NCI-H1436 (cell line): Measurements from ENCODE around the gene NCF1.
"Not testable (repeated sequence)": the region's sequence is repeated elsewhere in the genome, so short reads cannot be mapped to it uniquely, and the experiment has no call there.

Experiments used
- DNase-seq: peaks from one replicate; lab custom pipeline; 2025; lab: John Stamatoyannopoulos, UW

The NCF1 gene

DNA sequence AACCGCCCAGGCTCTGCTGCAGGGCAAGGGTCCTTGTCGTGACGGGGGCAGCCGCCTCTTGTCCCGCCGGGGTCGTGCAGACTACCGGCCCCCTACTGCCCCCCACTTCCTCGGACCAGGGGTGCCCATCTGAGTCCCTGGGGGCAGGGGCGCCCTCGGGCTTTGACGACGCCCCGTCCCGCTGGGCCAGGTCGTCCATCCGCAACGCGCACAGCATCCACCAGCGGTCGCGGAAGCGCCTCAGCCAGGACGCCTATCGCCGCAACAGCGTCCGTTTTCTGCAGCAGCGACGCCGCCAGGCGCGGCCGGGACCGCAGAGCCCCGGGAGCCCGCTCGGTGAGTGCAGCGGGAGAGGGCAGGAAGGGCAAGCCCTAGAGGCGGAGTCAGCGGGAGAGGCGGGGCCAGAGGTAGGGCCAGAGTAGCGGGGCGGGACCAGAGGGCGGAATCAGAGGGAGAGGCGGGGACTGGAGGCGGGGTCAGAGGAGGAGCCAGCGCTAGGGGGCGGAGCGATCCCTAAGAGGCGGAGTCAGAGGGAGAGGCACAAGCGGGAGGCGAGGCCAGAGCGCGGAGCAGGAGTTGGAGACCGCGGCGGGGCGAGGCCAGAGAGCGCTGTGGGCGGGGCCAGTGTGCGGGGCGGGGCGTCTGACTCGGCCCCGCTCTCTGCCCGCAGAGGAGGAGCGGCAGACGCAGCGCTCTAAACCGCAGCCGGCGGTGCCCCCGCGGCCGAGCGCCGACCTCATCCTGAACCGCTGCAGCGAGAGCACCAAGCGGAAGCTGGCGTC, 14.7 kb downstream of the NCF1 start:
- DNase-seq, result peak; percentile 70

DNA sequence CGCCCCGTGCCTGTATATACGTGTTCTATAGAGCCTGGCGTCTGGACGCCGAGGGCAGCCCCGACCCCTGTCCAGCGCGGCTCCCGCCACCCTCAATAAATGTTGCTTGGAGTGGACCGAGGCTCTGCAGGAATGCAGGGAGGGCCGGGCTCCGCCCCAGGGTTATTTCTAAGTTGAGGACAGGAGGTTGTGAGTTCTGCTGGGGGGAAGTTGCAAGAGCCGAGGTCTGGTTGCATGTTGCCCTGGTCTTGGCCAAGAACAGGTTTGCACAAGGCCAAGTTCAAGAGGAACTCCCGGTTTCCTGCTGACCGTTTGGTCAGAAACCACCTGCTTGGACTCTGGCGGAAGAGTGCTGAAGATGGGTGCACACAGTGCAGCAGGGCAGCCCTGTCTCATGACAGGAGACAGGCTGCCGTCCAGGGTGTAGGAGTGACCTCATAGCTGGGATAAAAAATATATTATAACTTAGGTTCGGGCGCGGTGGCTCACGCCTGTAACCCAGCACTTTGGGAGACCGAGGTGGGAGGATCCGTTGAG, 15.5 kb downstream of the NCF1 start:
- DNase-seq, result not testable (repeated sequence)

DNA sequence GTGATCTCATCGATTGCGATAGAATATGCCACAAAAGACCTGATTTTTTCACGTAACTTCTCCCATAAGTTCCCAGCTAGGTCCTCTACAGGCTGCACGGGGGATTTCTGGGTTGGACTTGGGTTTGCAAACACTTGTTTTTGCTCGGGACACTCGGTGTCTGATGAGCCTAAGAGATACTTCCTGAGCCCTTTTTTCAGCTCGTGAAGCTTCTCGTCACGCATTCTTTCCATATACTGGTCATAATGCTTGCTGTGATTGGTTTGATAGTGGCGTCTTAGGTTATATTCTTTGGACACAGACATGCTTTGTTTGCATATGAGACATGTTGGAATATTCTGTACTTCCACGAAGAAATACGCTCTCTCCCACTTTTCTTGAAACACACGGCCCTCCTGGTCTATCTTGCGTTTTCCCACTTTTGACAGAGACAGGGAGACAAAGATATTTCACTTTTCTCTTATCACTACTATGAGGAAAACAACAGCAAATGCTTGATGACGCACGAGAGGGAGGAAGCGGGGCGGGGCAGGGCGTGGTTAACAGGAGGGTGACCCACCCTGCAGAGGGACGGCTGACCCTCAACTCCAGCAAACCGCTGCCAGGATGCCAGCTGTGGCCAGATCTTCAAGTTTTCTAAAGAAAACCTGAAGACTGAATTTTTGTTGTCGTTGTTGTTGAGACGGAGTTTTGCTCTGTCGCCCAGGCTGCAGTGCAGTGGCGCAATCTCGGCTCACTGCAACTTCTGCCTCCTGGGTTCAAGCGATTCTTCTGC, 24.2 kb downstream of the NCF1 start:
- DNase-seq, result not testable (repeated sequence)

DNA sequence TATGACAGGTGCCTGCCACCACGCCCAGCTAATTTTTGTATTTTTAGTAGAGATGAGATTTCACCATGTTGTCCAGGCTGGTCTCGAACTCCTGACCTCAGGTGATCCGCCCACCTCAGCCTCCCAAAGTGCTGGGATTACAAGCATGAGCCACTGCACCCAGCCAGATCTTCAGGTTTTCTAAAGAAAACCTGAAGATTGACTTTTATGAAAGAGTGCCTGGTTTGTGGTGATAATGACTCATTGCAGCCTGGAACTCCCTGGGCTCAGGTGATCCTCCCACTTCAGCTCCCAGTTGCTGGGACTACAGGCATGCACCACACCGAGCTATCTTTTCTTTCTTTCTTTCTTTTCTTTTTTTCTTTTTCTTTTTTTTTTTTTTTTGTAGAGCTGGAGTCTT, 24.8 kb downstream of the NCF1 start:
- not testable (repeated sequence) for DNase-seq

DNA sequence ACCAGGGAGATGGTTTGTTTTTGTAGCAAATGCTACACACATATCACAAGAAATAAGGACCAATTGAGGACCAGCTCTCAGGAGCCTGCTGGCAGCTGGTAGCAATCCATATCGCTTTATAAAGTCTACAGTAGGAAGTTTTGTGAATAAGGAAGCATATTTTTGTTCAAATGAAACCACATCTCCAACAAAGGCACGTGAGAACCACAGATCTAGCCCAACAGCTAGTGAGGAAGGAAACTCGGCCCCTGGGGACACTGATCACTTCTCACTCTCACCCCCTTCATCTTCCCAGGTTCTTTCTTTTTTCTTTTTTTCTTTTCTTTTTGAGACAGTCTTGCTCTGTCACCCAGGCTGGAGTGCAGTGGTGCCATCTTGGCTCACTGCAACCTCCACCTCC, 42.1 kb downstream of the NCF1 start:
- DNase-seq, result not testable (repeated sequence)

DNA sequence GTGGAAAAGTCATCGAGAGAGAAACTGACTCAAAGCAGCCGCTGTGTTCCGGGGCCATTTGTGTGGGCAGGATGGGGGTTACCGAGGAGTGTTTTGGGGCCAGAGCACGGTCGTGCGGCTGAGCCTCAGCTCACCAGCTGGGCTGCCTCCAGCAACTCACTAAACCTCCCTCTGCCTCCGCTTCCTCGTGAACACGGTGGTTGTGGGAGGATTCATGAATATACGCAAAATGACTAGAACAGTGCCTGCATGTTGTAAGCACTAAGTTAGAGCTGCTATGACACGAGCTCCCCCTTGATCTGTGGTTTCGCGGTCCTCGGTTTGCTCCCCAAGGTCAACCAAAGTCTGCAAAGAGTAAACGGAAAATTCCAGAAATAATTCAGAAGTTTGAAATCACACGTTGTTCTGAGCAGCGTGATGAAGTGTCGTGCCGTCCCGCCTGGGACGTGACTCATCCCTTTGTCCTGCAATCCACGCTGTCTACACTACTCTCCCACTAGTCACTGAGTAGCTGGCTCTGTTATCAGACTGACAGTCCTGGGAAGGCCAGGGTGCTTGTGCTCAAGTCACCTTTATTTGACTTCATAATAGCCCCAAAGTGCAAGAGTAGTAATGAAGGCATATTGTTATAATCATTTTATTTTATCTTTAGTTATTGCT, 46.5 kb downstream of the NCF1 start:
- DNase-seq, result not testable (repeated sequence)

DNA sequence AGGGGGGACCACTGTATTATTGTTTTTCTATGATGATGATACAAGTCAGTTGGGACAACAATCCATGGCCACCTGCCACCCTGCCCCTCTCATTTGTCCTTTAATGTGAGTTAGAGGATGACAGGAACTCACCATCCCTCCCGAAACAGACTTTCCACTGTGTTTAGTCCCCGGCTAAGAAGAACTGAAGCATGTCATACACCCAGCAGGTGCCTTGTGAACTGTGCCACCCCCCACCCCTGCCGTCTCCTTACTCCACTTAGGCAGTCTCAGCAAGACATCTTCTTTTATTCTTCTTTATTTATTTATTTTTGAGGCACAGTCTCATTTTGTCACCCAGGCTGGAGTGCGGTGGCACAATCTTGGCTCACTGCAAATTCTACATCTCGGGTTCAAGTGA, 47.4 kb downstream of the NCF1 start:
- not testable (repeated sequence) for DNase-seq

DNA sequence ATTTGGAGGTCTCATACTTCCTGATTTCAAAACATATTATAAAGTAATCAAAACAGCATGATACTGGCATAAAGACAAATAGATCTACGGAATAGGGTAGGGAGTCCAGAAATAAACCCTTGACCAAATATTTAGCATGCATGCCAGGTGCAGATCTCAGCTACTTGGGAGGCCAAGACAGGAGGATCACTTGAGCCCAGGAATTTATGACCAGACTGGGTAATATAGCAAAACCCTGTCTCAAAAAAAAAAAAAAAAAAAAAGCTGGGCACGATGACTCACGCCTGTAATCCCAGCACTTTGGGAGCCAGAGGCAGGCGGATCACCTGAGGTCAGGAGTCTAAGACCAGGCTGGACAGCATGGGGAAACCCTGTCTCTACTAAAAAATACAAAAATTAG, 56.1 kb downstream of the NCF1 start:
- not testable (repeated sequence) for DNase-seq

DNA sequence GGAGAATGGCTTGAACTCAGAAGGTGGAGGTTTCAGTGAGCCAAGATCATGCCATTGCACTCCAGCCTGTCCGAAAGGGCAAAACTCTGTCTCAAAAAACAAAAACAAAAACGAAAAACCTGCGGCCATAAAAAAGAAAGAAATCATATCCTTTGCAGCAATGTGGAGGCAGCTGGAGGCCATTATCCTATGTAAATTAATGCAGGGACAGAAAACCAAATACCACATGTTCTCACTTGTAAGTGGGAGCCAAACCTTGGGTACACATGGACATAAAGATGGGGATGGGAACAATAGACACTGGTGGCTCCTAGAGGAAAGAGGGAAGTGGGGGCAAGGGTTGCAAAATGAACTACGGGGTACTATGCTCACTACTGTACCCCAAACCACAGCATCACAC, 56.6 kb downstream of the NCF1 start:
- DNase-seq, result not testable (repeated sequence)
